ENCODE measurements around the gene BCAS3.
A peak's percentile ranks its signal among the peaks of the same experiment; 100 is the strongest.
"Not testable (repeated sequence)": the region's sequence is repeated elsewhere in the genome, so short reads cannot be mapped to it uniquely, and the experiment has no call there.

Gene BCAS3

GRCh38 chr17:61139219-61139618 is 461.6 kb downstream of the BCAS3 start:
- DNase-seq, result no peak

- DNase-seq, result no peak
Observed at GRCh38 chr17:61140081-61140786, 462.6 kb downstream of the BCAS3 start.

DNA sequence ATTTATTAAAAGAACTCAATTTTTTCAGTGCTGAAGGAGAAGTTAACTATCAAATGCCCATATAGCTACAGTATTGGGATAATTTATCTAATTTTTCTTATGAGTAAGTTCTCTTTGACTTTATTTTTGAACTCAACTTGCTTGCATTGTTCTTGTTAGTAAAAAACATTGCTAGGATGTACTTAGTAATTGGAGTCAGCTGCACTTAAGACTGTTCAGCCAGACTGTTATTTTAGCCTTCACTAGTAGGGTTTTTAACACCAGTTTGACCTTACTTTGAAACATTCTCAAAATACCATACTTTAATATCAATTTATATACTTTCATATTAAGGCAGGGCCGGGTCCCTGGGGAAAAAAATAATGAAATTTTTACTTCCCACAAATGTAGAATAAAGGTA is 465.4 kb downstream of the BCAS3 start:
- DNase-seq, result no peak

GRCh38 chr17:61144137-61144536 is 466.5 kb downstream of the BCAS3 start:
- no peak for DNase-seq

DNA sequence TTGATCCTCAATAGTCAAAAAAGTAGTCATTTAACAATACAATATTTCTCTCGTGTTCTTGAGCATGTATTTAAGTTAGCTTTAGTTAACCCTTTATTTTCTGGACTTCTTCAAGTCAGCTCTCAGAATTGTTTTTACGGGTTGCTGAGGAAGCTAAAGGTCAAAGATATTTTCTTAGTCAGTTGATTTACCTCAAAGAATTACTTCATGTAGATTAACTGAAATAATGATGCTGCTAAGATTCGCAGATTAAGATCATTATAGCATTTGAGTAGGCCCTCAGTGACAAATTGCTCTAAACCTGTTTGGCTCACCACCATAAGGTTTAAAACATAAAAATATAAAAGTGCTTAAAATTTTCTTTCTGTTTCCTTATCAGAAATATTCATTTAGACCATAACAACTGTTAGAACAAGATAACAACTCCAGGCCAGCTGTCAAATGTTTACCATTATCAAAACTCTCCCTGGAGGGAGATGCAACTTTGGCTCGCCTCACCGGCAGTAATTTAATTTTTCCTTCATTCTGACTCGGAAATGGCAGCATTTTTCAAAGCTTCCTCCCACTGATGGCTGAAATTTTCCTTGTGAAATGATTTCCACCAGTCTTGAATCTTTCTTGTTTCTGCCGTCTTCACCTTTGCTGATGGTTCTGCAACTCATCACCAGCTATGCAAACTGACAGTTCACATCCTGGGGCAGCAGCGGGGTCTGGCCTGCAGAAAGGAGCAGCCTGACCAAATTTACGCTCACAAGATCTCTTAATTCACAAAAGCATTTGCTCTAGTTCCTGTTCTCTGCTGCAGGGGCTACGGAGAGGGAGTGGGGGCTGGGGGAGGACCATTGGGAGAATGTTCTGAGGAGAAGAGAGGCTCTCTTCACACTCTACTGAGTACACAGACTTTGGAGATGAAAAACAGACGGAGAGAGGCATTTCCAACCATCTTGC is 467.2 kb downstream of the BCAS3 start:
- no peak for DNase-seq

DNA sequence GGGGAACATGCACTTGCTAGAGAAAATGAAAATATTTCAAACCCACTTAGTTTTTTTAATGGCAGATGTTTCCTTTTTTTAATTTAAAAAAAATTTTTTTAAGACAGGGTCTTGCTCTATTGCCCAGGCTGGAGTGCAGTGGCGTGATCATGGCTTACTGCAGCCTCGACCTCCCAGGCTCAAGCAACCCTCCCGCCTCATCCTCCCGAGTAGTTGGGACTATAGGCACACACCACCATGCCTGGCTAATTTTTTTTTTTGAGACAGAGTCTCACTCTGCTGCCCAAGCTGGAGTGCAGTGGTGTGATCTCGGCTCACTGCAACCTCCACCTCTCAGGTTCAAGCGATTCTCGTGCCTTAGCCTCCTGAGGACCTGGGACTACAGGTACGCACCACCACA is 469.2 kb downstream of the BCAS3 start:
- not testable (repeated sequence) for DNase-seq

DNA sequence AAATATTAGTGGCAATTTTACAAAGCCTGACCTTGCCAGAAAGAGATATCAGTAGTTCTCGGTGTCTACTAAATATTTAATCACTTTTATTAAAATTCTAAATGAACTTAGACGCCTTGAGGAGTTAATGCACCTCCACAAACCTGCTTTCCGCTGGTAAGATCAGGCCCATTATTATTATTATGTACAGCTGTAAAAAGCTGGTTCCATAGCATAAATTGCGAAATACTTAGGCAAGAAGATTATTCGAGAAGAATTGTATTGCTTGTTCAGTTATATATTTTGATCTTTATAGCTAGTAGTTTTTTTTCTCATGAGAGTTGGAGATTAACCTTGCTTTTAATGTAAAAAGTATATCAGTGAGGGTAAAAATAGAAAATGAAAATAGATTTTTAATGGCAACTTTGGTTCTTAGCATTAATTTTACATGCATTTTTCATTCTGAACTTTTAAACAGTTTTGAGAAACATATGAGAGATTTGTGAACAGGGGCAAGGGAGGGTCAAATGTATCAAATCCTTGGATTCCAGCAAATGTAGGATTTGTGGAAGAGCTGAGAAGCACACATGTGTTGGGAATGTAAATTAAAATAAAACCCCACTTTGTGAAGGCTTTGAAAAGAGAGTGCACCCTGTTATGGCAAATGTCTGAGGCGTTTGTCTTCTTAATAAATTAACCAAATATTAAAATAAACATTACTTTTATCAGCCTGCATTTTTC is 471.6 kb downstream of the BCAS3 start:
- DNase-seq, result no peak

GRCh38 chr17:61149862-61150362 is 472.3 kb downstream of the BCAS3 start:
- no peak for DNase-seq

GRCh38 chr17:61150686-61151299 is 473.1 kb downstream of the BCAS3 start:
- no peak for DNase-seq

- DNase-seq, result no peak
Observed at GRCh38 chr17:61152898-61153297, 475.2 kb downstream of the BCAS3 start.

GRCh38 chr17:61155590-61156237 is 478.1 kb downstream of the BCAS3 start:
- no peak for DNase-seq

DNA sequence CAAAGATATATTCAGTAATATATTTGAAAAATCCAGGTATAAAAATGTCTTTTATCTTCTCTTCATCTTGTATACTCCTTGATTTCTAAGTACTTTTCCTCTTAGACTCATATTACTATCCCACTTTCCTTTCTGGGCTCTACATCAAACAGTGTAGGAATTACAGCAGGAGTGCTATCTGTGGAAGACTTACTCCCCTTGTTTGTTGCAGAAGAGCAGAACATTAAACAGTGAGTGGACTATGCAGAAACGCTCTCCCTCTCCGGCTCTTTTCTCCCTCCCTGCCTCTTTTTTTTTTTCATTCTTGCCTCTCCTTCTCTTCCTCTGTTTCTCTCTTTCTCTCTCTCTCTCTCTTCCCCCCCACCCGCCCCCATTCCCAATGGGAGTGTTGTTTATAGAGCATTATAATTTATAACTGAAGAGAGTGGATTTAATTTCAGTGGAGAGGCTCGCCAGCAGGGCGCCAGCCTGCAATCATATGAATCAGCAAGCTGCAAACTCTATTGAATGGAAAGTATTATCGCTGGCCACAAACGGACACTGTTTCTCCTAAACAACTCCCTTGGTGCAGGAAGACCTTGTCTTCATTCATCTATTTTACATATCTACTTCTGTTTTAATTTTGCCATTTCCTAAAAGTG is 479.7 kb downstream of the BCAS3 start:
- peak; percentile 63 for DNase-seq

DNA sequence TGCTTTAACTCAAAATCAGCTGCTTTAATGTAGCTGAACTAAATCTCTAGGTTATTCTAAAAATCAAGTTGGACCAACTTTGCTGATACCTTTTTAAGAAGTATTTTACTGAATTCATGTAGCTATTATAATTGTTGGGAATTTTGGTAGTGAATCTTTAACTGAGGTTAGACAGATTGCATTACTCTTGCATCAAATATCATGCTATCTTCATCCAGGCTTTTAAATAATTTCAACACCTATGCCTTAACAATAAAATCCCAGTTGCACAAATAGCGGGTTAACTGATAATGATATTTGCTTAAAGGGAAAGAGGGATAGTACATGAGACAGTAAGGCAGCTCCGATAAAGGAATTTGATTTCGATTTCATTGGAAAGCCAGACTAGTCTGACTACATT is 480.7 kb downstream of the BCAS3 start:
- no peak for DNase-seq

GRCh38 chr17:61159221-61159814 is 481.7 kb downstream of the BCAS3 start:
- no peak for DNase-seq

- no peak for DNase-seq
Observed at GRCh38 chr17:61160204-61160603, 482.6 kb downstream of the BCAS3 start.

DNA sequence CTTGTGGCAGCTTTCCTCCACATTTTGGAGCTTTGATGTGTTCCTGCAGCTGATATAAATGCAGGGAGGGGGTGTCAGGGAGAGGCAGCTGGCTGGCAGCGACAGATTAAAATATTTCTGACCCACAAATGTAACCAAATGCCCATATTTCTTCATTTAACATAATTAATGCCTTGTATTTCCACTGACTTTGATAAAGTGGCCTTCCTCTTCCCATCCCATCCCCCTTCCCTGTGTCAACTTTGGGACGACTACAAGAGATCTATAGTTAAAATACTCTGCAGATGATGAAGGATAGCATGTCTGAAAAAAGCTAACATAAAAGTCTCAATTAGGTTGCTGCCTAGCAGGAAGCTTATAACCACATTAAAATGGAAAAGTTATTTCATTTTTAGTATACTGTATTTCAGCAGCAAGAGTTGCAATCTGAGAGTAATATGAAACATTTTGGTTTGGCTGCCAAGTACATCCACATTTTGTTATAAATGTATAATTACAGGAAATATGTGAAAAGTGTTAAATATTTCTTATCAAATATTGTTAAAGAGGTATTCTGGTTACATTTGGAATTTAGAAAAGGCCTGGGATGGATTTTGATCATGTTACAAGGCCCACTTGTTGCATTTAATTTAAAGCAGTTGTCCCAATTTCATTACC is 483.3 kb downstream of the BCAS3 start:
- DNase-seq, result no peak

DNA sequence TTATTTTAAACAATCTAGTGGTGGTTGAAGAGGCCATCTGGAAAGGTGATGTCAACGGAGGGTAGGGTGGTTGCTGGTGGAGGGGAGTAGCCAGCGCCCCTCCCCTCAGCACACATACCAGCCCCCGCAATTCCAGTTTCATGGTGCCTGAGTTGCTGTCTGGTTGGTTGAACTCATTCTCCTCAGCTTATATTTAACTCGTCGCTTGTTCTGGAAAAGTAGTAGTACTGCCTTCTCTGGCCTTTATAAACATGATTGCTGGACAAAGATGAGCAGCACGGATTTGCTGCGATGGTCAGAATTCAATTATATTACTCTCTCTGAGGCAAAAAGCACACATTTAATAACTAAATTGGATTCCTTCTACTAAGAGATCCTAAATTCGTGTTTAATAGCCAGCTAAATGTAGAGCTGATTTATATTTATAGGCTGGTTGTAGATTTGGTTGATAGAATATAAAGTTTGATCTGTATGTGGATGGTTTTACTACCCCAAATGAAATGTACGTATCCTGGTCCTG is 484.0 kb downstream of the BCAS3 start:
- DNase-seq, result no peak

GRCh38 chr17:61164517-61164916 is 486.9 kb downstream of the BCAS3 start:
- DNase-seq, result no peak

- no peak for DNase-seq
Observed at GRCh38 chr17:61167075-61167474, 489.4 kb downstream of the BCAS3 start.

DNA sequence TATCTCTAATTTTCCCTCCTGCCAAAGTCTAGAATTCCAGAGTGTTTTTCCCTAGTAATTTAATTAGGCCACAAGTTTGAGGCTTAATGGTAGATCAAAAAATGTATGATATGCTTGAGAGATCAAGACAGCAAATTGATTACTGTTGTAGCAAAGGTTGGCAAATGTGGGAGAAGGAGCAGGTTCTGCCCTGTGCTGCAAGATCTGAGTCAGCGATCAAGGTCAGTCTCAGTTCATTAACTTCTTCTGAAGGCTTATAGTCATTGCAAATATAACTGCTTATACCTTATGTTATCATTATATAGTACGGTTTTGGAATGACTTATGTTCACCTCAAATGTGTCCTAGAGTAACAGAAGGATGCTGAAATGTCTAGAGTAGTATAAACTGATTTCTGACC is 490.9 kb downstream of the BCAS3 start:
- no peak for DNase-seq

- no peak for DNase-seq
Observed at GRCh38 chr17:61174310-61174709, 496.7 kb downstream of the BCAS3 start.
